Upper lobe of left lung (tissue), 6 donors: ENCODE measurements around the gene LILRB4. TPM values are rescaled to one million over a fixed set of nuclear protein-coding genes. Genes with fewer than 3 reads are reported as not detected.
"Not testable (repeated sequence)": the region's sequence is repeated elsewhere in the genome, so short reads cannot be mapped to it uniquely, and the experiment has no call there.

ENCODE experiments used
- ATAC-seq, 2 donors: fragments of 200-7000 bp; cut with Tn5 transposase; one replicate each; pipeline ENCODE4 v1.9.1; 2022; ENCODE audit warnings: mild to moderate bottlenecking in 2 of 2, moderate library complexity in 2 of 2; ENCODE audit not compliant: low FRiP score in 2 of 2
- DNase-seq, 2 donors: peaks; one replicate each; pipeline ENCODE4 v3.0.0-alpha.2; 2019 to 2020
- H3K27ac ChIP-seq, 4 donors: fragments of 200-600 bp; sonication (generic); one replicate each; pipeline ENCODE4 v1.5.1; 2016 to 2019
- H3K27me3 ChIP-seq, 4 donors: fragments of 200-600 bp; sonication (generic); one replicate each; pipeline ENCODE4 v1.5.1; 2017 to 2019
- H3K36me3 ChIP-seq, 4 donors: fragments of 200-600 bp; sonication (generic); one replicate each; pipeline ENCODE4 v1.5.1; 2016 to 2019
- H3K4me1 ChIP-seq, 4 donors: fragments of 200-600 bp; sonication (generic); one replicate each; pipeline ENCODE4 v1.5.1; 2018 to 2019
- H3K4me3 ChIP-seq, 4 donors: fragments of 200-600 bp; sonication (generic); one replicate each; pipeline ENCODE4 v1.5.1; 2017 to 2019; ENCODE audit warnings: mild to moderate bottlenecking in 2 of 4, moderate library complexity in 1 of 4
- H3K9me3 ChIP-seq, 4 donors: fragments of 200-600 bp; sonication (generic); one replicate each; pipeline ENCODE4 v1.5.1; 2018 to 2019
- EP300 ChIP-seq, 4 donors: sonication (generic); formaldehyde crosslinking; IDR thresholded peaks; one replicate each; pipeline ENCODE4 v1.5.1; 2017; ENCODE audit warnings: antibody characterized with exemption in 4 of 4, control low read depth in 2 of 4
- POLR2A ChIP-seq, 4 donors: fragments of 450-650 bp; IDR thresholded peaks; one replicate each; pipeline ENCODE4 v1.5.1; 2016 to 2017; ENCODE audit warnings: antibody characterized with exemption in 4 of 4, mild to moderate bottlenecking in 2 of 4
- POLR2AphosphoS5 ChIP-seq, 2 donors: sonication (generic); formaldehyde crosslinking; IDR thresholded peaks; one replicate each; pipeline ENCODE4 v1.5.1; 2017; ENCODE audit warnings: antibody characterized with exemption in 2 of 2
- WGBS, 2 donors: methylation state at CpG; one replicate each; pipeline ENCODE4 v1.1.5; 2017 to 2018; 5-methylcytosine and 5-hydroxymethylcytosine counted together
- total RNA-seq, 6 donors: library from RNA; depleted of rRNA in 4 of 6; stranded (reverse); fragments of >200 nt in 4 of 6; gene quantifications; one replicate each; pipeline versions ENCODE4 v1.1.0 to v1.2.1, GENCODE V29; 2016 to 2021
- TF ChIP-seq, protein P1 (sequence below), 6 experiments: fragments of 450-650 bp in 4 of 6; fragments of 200-600 bp in 2 of 6; sonication (generic) in 2 of 6; IDR thresholded peaks; one replicate each; pipeline ENCODE4 v1.5.1; 2016 to 2019; ENCODE audit warnings: antibody characterized with exemption in 6 of 6
- donor health status: DM: no; HTN: no; CAD: no; lungs with moderate emphysema.
- donor health status: DM: no; HTN: yes; CAD: no; lungs with severe emphysema.

The LILRB4 gene
- total RNA-seq, 6 donors from 2014 or later, result 3.8 to 55.5 (median 24.9) TPM

DNA sequence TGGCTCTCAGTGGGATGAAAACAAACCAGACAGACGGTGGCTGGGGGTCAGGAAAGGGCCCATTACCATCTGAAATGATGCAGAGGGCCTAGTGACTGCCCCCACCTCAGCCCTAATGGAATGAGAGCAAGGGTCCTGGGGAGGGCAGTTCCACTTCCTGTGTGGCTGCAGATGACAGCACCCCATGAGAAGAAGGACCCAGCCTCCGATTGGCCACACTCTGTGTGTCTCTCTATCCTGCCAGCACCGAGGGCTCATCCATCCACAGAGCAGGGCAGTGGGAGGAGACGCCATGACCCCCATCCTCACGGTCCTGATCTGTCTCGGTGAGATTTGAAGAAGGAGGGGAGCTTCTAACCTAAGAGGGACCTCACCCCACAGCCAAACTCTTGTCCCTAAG is 32.0 kb upstream of the LILRB4 start:
- peaks cover 0 to 6% (median 2%) of the 10 kb centered on the region in 4 donors for H3K4me1 ChIP-seq
- peak overlapping the region in 1 of 4 donors; percentile 35 for H3K27ac ChIP-seq
- WGBS, 2 donors, result 0 to 56% methylated on average over 1 to 6 of the region's 6 CpGs
- DNase-seq (no peak), ATAC-seq (peak; percentile 12 to 48)
- H3K36me3 ChIP-seq, result no peaks in the 10 kb centered on the region
- peak overlapping the region in 3 of 4 donors; percentile 2 to 37 (median 13) for H3K4me3 ChIP-seq
- no peaks in the 10 kb centered on the region for H3K27me3 ChIP-seq
- TF ChIP-seq POLR2AphosphoS5 (IDR thresholded peaks at IDR 0.05) (no peak), POLR2A (IDR thresholded peaks at IDR 0.05) (no peak)
- TF ChIP-seq, protein P1, sequence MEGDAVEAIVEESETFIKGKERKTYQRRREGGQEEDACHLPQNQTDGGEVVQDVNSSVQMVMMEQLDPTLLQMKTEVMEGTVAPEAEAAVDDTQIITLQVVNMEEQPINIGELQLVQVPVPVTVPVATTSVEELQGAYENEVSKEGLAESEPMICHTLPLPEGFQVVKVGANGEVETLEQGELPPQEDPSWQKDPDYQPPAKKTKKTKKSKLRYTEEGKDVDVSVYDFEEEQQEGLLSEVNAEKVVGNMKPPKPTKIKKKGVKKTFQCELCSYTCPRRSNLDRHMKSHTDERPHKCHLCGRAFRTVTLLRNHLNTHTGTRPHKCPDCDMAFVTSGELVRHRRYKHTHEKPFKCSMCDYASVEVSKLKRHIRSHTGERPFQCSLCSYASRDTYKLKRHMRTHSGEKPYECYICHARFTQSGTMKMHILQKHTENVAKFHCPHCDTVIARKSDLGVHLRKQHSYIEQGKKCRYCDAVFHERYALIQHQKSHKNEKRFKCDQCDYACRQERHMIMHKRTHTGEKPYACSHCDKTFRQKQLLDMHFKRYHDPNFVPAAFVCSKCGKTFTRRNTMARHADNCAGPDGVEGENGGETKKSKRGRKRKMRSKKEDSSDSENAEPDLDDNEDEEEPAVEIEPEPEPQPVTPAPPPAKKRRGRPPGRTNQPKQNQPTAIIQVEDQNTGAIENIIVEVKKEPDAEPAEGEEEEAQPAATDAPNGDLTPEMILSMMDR (IDR thresholded peaks at IDR 0.05), result no peak
- H3K9me3 ChIP-seq, result no peaks in the 10 kb centered on the region

DNA sequence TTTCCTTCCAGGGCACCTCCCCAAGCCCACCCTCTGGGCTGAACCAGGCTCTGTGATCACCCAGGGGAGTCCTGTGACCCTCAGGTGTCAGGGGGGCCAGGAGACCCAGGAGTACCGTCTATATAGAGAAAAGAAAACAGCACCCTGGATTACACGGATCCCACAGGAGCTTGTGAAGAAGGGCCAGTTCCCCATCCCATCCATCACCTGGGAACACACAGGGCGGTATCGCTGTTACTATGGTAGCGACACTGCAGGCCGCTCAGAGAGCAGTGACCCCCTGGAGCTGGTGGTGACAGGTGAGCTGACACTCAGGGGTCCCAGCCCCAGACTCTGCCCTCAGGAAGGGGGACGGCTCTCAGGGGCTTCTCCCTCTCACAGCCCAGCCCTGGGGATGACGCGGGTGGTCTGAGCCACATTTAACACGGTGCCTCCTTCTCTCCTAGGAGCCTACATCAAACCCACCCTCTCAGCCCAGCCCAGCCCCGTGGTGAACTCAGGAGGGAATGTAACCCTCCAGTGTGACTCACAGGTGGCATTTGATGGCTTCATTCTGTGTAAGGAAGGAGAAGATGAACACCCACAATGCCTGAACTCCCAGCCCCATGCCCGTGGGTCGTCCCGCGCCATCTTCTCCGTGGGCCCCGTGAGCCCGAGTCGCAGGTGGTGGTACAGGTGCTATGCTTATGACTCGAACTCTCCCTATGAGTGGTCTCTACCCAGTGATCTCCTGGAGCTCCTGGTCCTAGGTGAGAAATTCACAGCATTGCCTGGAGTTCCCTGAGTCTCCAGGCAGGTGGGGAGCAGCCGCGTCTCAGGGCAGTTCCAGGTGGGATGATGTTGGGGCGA is 31.1 kb upstream of the LILRB4 start:
- not testable (repeated sequence) for H3K27me3 ChIP-seq, H3K4me3 ChIP-seq, H3K9me3 ChIP-seq, H3K4me1 ChIP-seq, H3K36me3 ChIP-seq, H3K27ac ChIP-seq
- WGBS, 2 donors, result 74% methylated on average over 19 to 23 of the region's 23 CpGs
- DNase-seq (peak in 1 of 2 donors; percentile 56), ATAC-seq (peak in 1 of 2 donors; percentile 39)

DNA sequence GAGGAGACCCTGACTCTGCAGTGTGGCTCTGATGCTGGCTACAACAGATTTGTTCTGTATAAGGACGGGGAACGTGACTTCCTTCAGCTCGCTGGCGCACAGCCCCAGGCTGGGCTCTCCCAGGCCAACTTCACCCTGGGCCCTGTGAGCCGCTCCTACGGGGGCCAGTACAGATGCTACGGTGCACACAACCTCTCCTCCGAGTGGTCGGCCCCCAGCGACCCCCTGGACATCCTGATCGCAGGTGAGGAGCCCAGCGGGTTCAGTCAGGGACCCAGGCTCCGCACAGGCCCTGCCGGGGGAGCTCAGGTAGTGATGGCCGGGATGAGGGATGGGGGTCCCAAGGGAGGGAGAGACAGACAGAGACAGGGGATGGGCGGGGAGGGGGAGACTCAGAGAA is 30.3 kb upstream of the LILRB4 start:
- not testable (repeated sequence) for H3K4me1 ChIP-seq, H3K4me3 ChIP-seq, H3K27me3 ChIP-seq, ATAC-seq, H3K27ac ChIP-seq, H3K9me3 ChIP-seq, H3K36me3 ChIP-seq
- WGBS, 2 donors, result 82 to 88% methylated on average over 4 to 14 of the region's 16 CpGs
- peak in 1 of 2 donors; percentile 53 for DNase-seq

DNA sequence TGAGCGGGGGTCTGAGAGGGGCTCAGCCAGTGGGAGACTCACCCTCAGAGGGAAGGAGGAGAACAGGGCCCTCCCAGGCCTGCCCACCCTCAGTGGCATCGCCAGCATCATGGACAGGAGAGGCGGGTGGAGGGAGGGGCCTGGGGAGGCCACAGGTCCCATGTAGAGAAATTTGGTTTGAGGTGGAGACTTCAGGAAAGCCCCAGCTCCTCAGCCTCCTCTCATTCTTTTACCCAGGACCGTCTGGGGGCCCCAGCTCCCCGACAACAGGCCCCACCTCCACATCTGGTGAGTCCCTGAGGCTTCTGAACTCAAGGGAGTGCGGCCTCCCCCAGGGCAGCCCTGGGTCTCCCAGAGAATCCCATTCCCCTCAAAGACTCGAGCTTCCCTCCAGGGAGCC is 29.4 kb upstream of the LILRB4 start:
- ATAC-seq (no peak), DNase-seq (no peak)
- Histone ChIP-seq H3K4me1 (peaks cover 0 to 6% (median 2%) of the 10 kb centered on the region in 4 donors), H3K27ac (no peak overlapping the region), H3K9me3 (no peaks in the 10 kb centered on the region), H3K4me3 (no peak overlapping the region), H3K36me3 (no peaks in the 10 kb centered on the region), H3K27me3 (no peaks in the 10 kb centered on the region)
- 63 to 83% methylated on average over 5 to 7 of the region's 7 CpGs for WGBS, 2 donors
- TF ChIP-seq EP300 (IDR thresholded peaks at IDR 0.05) (no peak), POLR2A (IDR thresholded peaks at IDR 0.05) (no peak), POLR2AphosphoS5 (IDR thresholded peaks at IDR 0.05) (no peak)
- TF ChIP-seq, protein P1 (IDR thresholded peaks at IDR 0.05), result no peak

DNA sequence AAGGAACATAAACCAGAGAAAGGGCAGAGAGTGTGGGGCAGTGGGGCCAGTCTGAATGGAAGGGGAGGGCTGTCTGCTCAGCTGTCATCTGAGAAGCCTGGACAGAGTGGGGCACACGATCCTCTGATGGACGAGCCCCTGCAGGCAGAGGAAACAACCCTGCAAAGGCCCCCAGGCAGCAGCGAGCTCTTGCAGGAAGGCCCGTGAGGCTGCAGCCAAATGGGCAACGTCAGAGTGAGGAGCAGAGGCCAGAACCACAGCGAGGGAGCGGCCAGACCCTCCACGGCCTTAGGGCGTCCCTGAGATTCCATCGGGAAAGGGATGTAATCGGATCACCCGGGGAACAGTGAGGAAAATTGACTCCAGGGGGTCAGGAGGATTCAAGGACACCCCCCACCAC is 26.7 kb upstream of the LILRB4 start:
- not testable (repeated sequence) for H3K9me3 ChIP-seq, H3K4me3 ChIP-seq, H3K27me3 ChIP-seq, H3K4me1 ChIP-seq, ATAC-seq, DNase-seq, H3K27ac ChIP-seq, H3K36me3 ChIP-seq
- WGBS, 2 donors, result 27 to 36% methylated on average over 12 of the region's 12 CpGs

DNA sequence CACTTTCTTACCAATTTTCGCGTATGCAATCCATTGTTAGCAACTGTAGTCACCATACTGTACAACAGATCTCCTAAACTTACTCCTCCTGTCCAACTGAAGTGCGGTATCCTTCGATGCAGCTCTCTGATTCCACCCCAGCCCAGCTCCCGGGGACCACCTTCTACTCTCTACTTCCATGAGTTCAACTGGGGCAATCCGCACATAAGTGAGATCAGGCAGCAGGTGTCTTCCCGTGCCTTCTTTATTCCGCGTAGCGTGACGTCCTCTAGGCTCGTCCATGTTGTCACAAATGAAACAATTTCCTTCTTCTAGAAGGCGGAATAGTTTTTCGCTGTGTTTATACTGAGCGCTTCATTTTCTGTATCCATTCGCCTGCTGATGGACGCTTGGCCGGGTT is 24.1 kb upstream of the LILRB4 start:
- Histone ChIP-seq H3K27me3 (no peaks in the 10 kb centered on the region), H3K9me3 (no peaks in the 10 kb centered on the region), H3K36me3 (no peaks in the 10 kb centered on the region), H3K27ac (no peak overlapping the region), H3K4me3 (no peak overlapping the region), H3K4me1 (no peaks in the 10 kb centered on the region)
- DNase-seq (no peak), ATAC-seq (no peak)
- 84 to 89% methylated on average over 18 of the region's 18 CpGs for WGBS, 2 donors
- TF ChIP-seq POLR2A (IDR thresholded peaks at IDR 0.05), result no peak
- no peak for TF ChIP-seq EP300 (IDR thresholded peaks at IDR 0.05)

DNA sequence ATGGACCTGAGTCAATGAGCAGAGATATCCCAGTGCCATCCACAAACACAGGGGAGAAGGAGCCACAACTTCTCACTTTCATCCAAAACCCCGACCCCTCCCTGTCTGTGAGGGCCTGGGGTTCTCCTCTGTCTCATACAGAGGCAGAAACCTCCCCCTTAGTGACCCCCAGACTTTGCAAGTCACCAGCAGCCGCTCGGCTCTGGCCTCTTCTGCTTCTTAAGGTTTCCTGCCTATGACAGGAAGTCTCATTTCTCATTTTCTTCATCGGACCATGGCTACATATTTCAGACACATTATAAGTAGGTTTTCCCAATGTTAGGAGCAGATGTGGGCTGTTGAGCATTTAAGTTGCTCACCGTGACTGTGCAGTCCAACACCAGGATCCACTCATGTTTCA is 19.8 kb upstream of the LILRB4 start:
- not testable (repeated sequence) for H3K27me3 ChIP-seq, H3K4me3 ChIP-seq, H3K27ac ChIP-seq, H3K36me3 ChIP-seq, H3K4me1 ChIP-seq, DNase-seq, H3K9me3 ChIP-seq
- peak; percentile 40 to 55 for ATAC-seq
- WGBS, 2 donors, result 40 to 52% methylated on average over 4 to 5 of the region's 5 CpGs

DNA sequence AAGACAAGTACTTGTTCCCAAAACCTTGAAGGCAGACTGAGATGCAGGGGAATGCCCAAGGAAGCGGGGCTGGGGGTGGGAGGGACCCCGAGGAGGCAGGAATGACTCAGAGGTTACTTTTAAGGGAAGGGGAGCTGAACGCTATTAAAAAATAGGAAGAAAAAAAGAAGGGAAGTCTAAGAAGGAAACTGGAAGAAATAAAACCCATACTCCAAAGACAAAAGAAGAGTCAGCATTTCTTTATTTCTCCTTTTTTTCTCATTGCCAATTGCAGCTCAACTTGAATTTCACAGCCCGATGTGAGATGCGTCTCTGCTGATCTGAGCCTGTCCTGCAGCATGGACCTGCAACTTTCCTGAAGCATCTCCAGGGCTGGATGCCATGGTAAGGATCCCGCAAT is 19.2 kb upstream of the LILRB4 start:
- not testable (repeated sequence) for DNase-seq, H3K27me3 ChIP-seq, H3K36me3 ChIP-seq, H3K4me3 ChIP-seq, H3K9me3 ChIP-seq, H3K4me1 ChIP-seq
- peak overlapping the region in 1 of 4 donors; percentile 19 for H3K27ac ChIP-seq
- 65 to 73% methylated on average over 6 of the region's 6 CpGs for WGBS, 2 donors
- peak in 1 of 2 donors; percentile 69 for ATAC-seq
